DND-41 (cell line): ENCODE results near the gene MGST2.

Experiments
- ATAC-seq: fragments of 200-7000 bp; cut with Tn5 transposase; 3 replicates; pipeline ENCODE4 v1.9.1; 2021; ENCODE audit warnings: low read depth; ENCODE audit not compliant: insufficient read depth
- DNase-seq: peaks from one replicate; pipeline ENCODE4 v3.0.0-alpha.2; 2020
- H2AFZ ChIP-seq: 2 replicates; pipeline ENCODE4 v1.6.0; 2012; ENCODE audit warnings: low read depth, low read length
- H3K27ac ChIP-seq: 2 replicates; pipeline ENCODE4 v1.5.1; 2012; ENCODE audit warnings: low read length, inconsistent platforms
- H3K27me3 ChIP-seq: fragments of 200-600 bp; sonication (generic); 2 replicates; pipeline ENCODE4 v1.6.0; 2012; ENCODE audit warnings: low read length, mild to moderate bottlenecking, inconsistent platforms; ENCODE audit not compliant: insufficient read depth, poor library complexity
- H3K36me3 ChIP-seq: 2 replicates; pipeline ENCODE4 v1.5.1; 2012; ENCODE audit warnings: low read length, inconsistent platforms; ENCODE audit not compliant: insufficient read depth
- H3K4me1 ChIP-seq: 2 replicates; pipeline ENCODE4 v1.5.1; 2012; ENCODE audit warnings: mild to moderate bottlenecking, low read length; ENCODE audit not compliant: insufficient read depth
- H3K4me2 ChIP-seq: 2 replicates; pipeline ENCODE4 v1.6.0; 2012; ENCODE audit warnings: mild to moderate bottlenecking, moderate library complexity, low read length, inconsistent platforms; ENCODE audit not compliant: insufficient read depth
- H3K4me3 ChIP-seq, 2 experiments: fragments of 200-600 bp in 1 of 2; shearing (Covaris generic) in 1 of 2; 2 replicates each; pipeline ENCODE4 v1.5.1; 2012 to 2016; ENCODE audit warnings: inconsistent platforms in 2 of 2, low read length in 2 of 2, mild to moderate bottlenecking in 2 of 2, low read depth in 1 of 2, moderate library complexity in 1 of 2
- H3K79me2 ChIP-seq: 2 replicates; pipeline ENCODE4 v1.6.0; 2012; ENCODE audit warnings: low read length, inconsistent platforms; ENCODE audit not compliant: insufficient read depth
- H3K9ac ChIP-seq: 2 replicates; pipeline ENCODE4 v1.6.0; 2012; ENCODE audit warnings: low read depth, mild to moderate bottlenecking, inconsistent platforms, low read length, moderate library complexity
- H3K9me3 ChIP-seq: 2 replicates; pipeline ENCODE4 v1.5.1; 2012; ENCODE audit warnings: low read length, moderate library complexity, mild to moderate bottlenecking, inconsistent platforms; ENCODE audit not compliant: insufficient read depth, severe bottlenecking
- H4K20me1 ChIP-seq: 2 replicates; pipeline ENCODE4 v1.6.0; 2012; ENCODE audit warnings: low read length; ENCODE audit not compliant: insufficient read depth
- EZH2 ChIP-seq: IDR thresholded peaks from 3 replicates; pipeline ENCODE4 v1.6.1; 2012; ENCODE audit warnings: borderline replicate concordance, low read depth, mild to moderate bottlenecking, moderate library complexity, low read length, inconsistent platforms; ENCODE audit not compliant: severe bottlenecking
- TF ChIP-seq, protein P1 (sequence below): IDR thresholded peaks from 2 replicates; pipeline ENCODE4 v1.5.1; 2012; ENCODE audit warnings: borderline replicate concordance, low read length, moderate library complexity, mild to moderate bottlenecking; ENCODE audit not compliant: poor library complexity, severe bottlenecking; ENCODE audit errors: extremely low read depth

Gene MGST2

DNA sequence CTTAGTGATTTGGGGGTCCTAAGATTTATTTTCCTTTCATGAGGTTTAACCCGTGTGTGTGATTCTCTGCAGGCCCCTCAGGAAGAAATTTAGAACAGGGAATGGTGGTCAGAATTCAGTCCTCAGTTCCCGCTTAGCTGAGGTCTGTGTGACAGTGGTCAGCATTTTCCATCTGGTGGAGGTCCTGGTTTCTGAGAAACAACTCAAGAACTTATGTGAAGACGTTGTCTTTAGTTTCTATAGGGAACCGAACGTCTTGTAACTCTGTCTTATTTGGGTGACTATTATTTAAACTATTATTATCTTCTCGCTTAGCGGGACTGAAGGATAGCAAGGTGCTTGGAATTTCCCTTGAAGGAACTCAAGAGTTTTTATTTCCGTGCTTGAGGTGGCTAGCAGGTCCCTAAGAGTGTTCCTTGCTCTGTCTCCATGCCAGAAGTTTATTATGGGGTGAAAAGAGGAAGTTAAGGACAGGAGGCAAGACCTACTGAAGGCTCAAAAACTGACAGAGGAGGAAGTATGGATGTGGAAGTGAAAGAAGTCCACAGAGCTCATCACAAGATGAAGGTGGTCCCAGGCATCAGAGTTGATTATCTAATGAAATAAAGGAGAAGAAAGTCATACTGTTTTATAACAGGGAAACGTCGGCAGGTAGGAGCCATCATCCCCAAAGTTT lies 9.4 kb downstream of the MGST2 start:
- no peak for ATAC-seq
- Histone ChIP-seq H3K4me3 (no peak overlapping the region), H3K4me2 (no peak overlapping the region), H3K79me2 (no peaks in the 10 kb centered on the region), H3K9ac (no peak overlapping the region), H3K36me3 (peaks cover 15% of the 10 kb centered on the region; the same call in 1 of the 2 replicates), H4K20me1 (no peaks in the 10 kb centered on the region), H3K9me3 (no peaks in the 10 kb centered on the region), H3K27ac (no peak overlapping the region), H2AFZ (no peak overlapping the region), H3K4me1 (no peaks in the 10 kb centered on the region), H3K27me3 (no peaks in the 10 kb centered on the region)
- TF ChIP-seq EZH2 = no peak
- DNase-seq = no peak

DNA sequence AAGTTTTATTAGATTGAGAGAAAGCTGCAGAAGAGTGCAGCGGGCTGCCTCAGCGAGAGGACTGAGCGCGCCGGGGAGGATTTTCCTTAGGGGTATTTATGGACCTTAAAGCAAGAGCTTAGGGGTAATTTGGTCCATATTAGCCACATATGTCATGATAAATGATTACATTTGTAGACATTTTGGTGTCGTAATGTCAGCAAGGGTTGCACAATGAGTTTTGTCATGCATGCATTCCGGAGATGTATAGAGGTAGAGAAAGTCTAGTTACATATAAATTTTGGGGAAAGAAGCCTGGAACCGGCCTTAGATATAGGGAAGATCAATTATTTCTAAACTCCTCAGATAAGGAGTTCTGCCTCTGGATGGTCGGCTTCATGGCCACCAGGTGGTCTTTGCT lies 10.0 kb downstream of the MGST2 start:
- Histone ChIP-seq H3K9ac (no peak overlapping the region), H3K36me3 (peaks cover 16% of the 10 kb centered on the region; the same call in 1 of the 2 replicates), H3K9me3 (no peaks in the 10 kb centered on the region), H3K79me2 (no peaks in the 10 kb centered on the region), H3K4me1 (no peaks in the 10 kb centered on the region), H3K4me2 (no peak overlapping the region), H3K27me3 (no peaks in the 10 kb centered on the region), H3K4me3 (no peak overlapping the region), H2AFZ (no peak overlapping the region), H4K20me1 (no peaks in the 10 kb centered on the region), H3K27ac (no peak overlapping the region)
- DNase-seq (no peak), ATAC-seq (no peak)
- no peak for TF ChIP-seq EZH2
- TF ChIP-seq, protein P1, sequence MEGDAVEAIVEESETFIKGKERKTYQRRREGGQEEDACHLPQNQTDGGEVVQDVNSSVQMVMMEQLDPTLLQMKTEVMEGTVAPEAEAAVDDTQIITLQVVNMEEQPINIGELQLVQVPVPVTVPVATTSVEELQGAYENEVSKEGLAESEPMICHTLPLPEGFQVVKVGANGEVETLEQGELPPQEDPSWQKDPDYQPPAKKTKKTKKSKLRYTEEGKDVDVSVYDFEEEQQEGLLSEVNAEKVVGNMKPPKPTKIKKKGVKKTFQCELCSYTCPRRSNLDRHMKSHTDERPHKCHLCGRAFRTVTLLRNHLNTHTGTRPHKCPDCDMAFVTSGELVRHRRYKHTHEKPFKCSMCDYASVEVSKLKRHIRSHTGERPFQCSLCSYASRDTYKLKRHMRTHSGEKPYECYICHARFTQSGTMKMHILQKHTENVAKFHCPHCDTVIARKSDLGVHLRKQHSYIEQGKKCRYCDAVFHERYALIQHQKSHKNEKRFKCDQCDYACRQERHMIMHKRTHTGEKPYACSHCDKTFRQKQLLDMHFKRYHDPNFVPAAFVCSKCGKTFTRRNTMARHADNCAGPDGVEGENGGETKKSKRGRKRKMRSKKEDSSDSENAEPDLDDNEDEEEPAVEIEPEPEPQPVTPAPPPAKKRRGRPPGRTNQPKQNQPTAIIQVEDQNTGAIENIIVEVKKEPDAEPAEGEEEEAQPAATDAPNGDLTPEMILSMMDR = no peak

DNA sequence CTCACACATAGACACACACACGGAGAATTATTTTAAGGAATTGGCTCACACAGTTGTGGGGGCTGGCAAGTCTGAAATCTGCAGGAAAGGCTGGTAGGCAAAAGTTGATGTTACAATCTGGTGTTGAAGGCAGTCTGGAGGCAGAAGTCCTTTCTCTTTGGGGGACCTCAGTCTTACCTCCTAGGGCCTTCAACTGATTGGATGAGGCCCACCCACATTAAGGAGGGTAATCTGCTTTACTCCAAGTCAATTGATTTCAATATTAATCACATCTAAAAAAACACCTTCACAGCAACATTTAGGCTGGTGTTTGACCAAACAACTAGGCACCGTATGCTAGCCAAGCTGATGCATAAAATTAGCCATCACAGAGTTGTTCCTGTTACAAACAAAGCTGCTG lies 10.7 kb downstream of the MGST2 start:
- ATAC-seq = no peak
- no peak overlapping the region for H3K4me3 ChIP-seq
- no peak overlapping the region for H2AFZ ChIP-seq
- peaks cover 19% of the 10 kb centered on the region; the same call in 1 of the 2 replicates for H3K36me3 ChIP-seq
- H3K27ac ChIP-seq = no peak overlapping the region
- no peaks in the 10 kb centered on the region for H4K20me1 ChIP-seq
- TF ChIP-seq EZH2 = no peak
- TF ChIP-seq, protein P1 = no peak
- no peak overlapping the region for H3K9ac ChIP-seq
- no peaks in the 10 kb centered on the region for H3K9me3 ChIP-seq
- DNase-seq = no peak
- no peaks in the 10 kb centered on the region for H3K4me1 ChIP-seq
- H3K79me2 ChIP-seq = no peaks in the 10 kb centered on the region
- no peaks in the 10 kb centered on the region for H3K27me3 ChIP-seq
- no peak overlapping the region for H3K4me2 ChIP-seq

DNA sequence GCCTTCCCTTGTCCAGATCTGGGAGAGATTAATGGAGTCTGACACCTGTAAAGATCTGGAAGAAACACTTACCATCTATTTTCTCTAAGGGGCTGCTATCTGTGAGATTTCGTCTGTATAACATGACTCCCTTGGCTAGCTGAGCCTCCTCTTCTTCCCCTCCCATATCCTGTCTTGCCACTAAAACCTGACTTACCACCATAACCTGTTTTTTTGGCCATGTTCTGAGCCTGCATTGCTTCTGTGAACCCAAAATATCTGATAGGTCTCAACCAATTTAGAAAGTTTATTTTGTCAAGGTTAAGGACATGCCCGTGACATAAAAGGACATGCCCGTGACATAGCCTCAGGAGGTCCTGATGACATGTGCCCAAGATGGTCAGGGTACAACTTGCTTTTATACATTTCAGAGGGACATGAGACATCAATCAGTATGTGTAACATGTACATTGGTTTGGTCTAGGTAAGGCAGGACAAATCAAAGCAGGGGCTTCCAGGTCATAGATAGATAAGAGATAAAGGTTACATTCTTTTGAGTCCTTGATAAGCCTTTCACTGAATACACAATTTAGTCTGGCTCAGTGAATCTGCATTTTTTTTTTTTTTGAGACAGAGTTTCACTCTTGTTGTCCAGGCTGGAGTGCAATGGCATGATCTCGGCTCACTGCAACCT lies 11.4 kb downstream of the MGST2 start:
- no peaks in the 10 kb centered on the region for H3K9me3 ChIP-seq
- H3K4me3 ChIP-seq = no peak overlapping the region
- no peaks in the 10 kb centered on the region for H3K79me2 ChIP-seq
- no peak overlapping the region for H2AFZ ChIP-seq
- DNase-seq (no peak), ATAC-seq (no peak)
- peaks cover 19% of the 10 kb centered on the region; the same call in 1 of the 2 replicates for H3K36me3 ChIP-seq
- TF ChIP-seq EZH2 = no peak
- TF ChIP-seq, protein P1 = no peak
- no peaks in the 10 kb centered on the region for H3K27me3 ChIP-seq
- H3K27ac ChIP-seq = no peak overlapping the region
- no peaks in the 10 kb centered on the region for H4K20me1 ChIP-seq
- H3K4me2 ChIP-seq = no peak overlapping the region
- H3K4me1 ChIP-seq = no peaks in the 10 kb centered on the region
- no peak overlapping the region for H3K9ac ChIP-seq
